Heart left ventricle (tissue), 13 donors: ENCODE data around the gene ELMO2.

Source experiments
- POLR2A ChIP-seq, 2 donors: fragments of 450-650 bp; IDR thresholded peaks; one replicate each; pipeline ENCODE4 v1.6.1; 2017; ENCODE audit warnings: antibody characterized with exemption in 2 of 2, mild to moderate bottlenecking in 2 of 2, moderate library complexity in 2 of 2
- TF ChIP-seq, protein P1 (sequence below), 12 donors: fragments of 200-600 bp; sonication (generic) in 4 of 12; IDR thresholded peaks; one replicate each; pipeline versions ENCODE4 v1.5.0 to v1.8.0; 2018 to 2022; ENCODE audit warnings: antibody characterized with exemption in 12 of 12, mild to moderate bottlenecking in 5 of 12
- donor health status: ischemic (EF 13 %, LVEDD 7.1; RV severe dilation, severe dysfunction).
- donor health status: DM: no; HTN: yes; CAD: no.
- donor health status: DM: no; HTN: no; CAD: no.
- donor health status: ischemic (EF 25% LVEDD 6.9; RV normal size, moderate dysfunction).
- donor health status: ischemic (EF 25% LVEDD 5.7; RV mildly dilated, moderate dysfunction).
- donor health status: ischemic (EF 35%, LVEDD 5.7; RV mildly dilated, moderate dysfunction).
- donor health status: nonischemic (EF 11% LVEDD 7.7; RV severe dilation, severe dysfunction).
- donor health status: DM: yes; HTN: yes; CAD: no.
- donor health status: PGD.
- donor health status: ischemic (EF 29% LVEDD 5.4; RV normal size, mild dysfunction).
- donor health status: nonischemic (EF 23%, LVEDD 6.1; RV moderate dilation, normal function).

DNA sequence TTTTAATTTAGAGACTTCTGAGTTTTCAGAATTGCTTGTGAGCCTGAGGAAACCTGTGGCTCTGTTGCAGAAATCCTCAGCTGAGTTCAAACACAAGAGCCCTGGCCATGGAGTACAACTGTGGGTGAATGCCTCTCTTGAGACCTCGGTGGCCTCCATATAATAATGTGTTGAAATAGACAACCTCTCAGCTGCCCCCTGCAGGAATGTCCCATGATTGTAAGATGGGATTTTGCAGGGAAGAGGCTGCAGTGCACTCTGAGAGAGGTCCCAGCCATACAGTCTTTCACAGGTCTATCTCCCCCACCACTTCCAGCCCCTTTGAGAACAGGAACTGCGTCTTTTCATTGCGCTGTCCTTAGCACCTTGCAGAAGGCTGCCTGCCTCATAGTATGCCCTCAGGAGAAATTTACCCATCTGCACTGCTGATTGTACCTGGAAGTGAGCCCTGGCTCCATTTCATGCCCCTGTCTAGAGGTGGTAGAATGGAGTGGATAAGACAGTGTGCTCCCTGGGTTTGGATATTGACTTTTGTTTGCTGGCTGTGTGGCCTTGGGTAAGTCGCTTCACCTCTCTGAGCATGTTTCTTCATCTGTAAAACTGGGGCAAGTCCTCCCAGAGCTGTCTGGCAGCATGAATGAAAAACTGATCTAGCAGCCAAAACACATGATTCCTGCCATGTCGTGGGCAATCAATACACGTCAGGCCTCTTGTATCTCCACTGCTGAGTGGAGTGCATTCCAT is 81.3 kb downstream of the ELMO2 start:
- no peak for TF ChIP-seq POLR2A (IDR thresholded peaks at IDR 0.05)
- TF ChIP-seq, protein P1, sequence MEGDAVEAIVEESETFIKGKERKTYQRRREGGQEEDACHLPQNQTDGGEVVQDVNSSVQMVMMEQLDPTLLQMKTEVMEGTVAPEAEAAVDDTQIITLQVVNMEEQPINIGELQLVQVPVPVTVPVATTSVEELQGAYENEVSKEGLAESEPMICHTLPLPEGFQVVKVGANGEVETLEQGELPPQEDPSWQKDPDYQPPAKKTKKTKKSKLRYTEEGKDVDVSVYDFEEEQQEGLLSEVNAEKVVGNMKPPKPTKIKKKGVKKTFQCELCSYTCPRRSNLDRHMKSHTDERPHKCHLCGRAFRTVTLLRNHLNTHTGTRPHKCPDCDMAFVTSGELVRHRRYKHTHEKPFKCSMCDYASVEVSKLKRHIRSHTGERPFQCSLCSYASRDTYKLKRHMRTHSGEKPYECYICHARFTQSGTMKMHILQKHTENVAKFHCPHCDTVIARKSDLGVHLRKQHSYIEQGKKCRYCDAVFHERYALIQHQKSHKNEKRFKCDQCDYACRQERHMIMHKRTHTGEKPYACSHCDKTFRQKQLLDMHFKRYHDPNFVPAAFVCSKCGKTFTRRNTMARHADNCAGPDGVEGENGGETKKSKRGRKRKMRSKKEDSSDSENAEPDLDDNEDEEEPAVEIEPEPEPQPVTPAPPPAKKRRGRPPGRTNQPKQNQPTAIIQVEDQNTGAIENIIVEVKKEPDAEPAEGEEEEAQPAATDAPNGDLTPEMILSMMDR (IDR thresholded peaks at IDR 0.05) = peak in 9 of 12 donors; percentile 5 to 38 (median 25)
